ENCODE data around the gene LZIC. TPM values are rescaled to one million over a fixed set of nuclear protein-coding genes. Genes with fewer than 3 reads are reported as not detected.

Gene LZIC
- total and polyA plus RNA-seq, 2 of the 8 experiments (the other 6 are each of a cell fraction or from before 2014, with no cell fraction given) = 4.8 to 20.3 TPM

- TF ChIP-seq MAFK (IDR thresholded peaks at IDR 0.05; ENCODE audit: low read depth, low read length) (no peak), ASH2L (IDR thresholded peaks at IDR 0.05; ENCODE audit: low read length) (no peak), SP1 (IDR thresholded peaks at IDR 0.05; ENCODE audit: low read depth, low read length) (no peak), RFX5 (IDR thresholded peaks at IDR 0.05; ENCODE audit: borderline replicate concordance, low read depth, low read length) (no peak)
Measured at GRCh38 chr1:9984253-9984652, 41.1 kb upstream of the LZIC start (continued).
